Spinal cord (tissue), 10 donors: ENCODE data around the gene PROK1. TPM values are rescaled to one million over a fixed set of nuclear protein-coding genes. Genes with fewer than 3 reads are reported as not detected.

Experiments
- DNase-seq, 6 donors: peaks; one replicate each; pipeline versions ENCODE4 v3.0.0 to v3.0.0-alpha.2; 2013 to 2015; ENCODE audit warnings: low spot score in 6 of 6, low read depth in 4 of 6
- H3K27ac ChIP-seq: one replicate; pipeline ENCODE4 v1.5.1; 2013; ENCODE audit warnings: low read depth, low read length, control low read depth
- H3K27me3 ChIP-seq: one replicate; pipeline ENCODE4 v1.6.1; 2013; ENCODE audit warnings: low read length; ENCODE audit not compliant: control insufficient read depth, insufficient read depth
- H3K36me3 ChIP-seq: one replicate; pipeline ENCODE4 v1.6.1; 2013; ENCODE audit warnings: low read length; ENCODE audit not compliant: control insufficient read depth, insufficient read depth
- H3K4me1 ChIP-seq: one replicate; pipeline ENCODE4 v1.6.1; 2013; ENCODE audit warnings: low read length; ENCODE audit not compliant: control insufficient read depth, insufficient read depth
- H3K4me3 ChIP-seq: one replicate; pipeline ENCODE4 v1.5.1; 2013; ENCODE audit warnings: low read depth, low read length, control low read depth
- H3K9me3 ChIP-seq: one replicate; pipeline ENCODE4 v1.6.1; 2013; ENCODE audit warnings: low read length; ENCODE audit not compliant: control insufficient read depth, insufficient read depth
- WGBS: methylation state at CpG from one replicate; pipeline ENCODE4 v1.1.5; 2013; ENCODE audit warnings: missing lambda C conversion rate; ENCODE audit not compliant: insufficient coverage; 5-methylcytosine and 5-hydroxymethylcytosine counted together
- polyA plus RNA-seq, 2 donors: library from polyadenylated mRNA; unstranded; fragments of 120-200 nt; gene quantifications; one replicate each; pipeline ENCODE4 v1.2.1, GENCODE V29; 2013; ENCODE audit not compliant: insufficient read length in 2 of 2
- total RNA-seq, 2 donors: library from RNA; depleted of rRNA in 1 of 2; stranded (reverse); fragments of 120-200 nt in 1 of 2; fragments of >200 nt in 1 of 2; gene quantifications; one replicate each; pipeline versions ENCODE4 v1.2.3 to v1.2.4, GENCODE V29; 2013 to 2014
- donor health status: healthy.

The PROK1 gene
- total and polyA plus RNA-seq, 4 donors = 0.17 to 1.0 (median 0.44) TPM

DNA sequence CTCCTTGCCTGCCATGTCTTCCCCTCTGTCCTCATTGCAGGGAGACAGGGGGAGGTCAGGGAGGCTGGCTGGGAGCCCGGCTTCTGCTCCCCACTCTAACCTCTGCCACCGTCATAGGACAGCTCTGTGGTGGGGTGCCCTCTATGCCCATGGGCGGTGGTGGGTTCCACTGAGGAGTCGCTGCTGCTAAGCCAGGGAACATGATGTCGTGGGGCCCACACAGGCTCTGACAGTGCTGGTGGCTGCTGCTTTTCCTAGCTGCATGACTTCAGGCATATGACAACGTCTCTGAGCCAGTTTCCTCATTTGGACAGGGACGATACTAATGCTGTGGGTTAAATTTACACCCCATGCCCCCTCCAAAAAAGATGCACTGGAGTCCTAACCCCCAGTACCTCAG is 53.3 kb downstream of the PROK1 start:
- no peak overlapping the region for H3K27ac ChIP-seq
- H3K36me3 ChIP-seq = no peaks in the 10 kb centered on the region
- DNase-seq = no peak
- H3K4me3 ChIP-seq = no peak overlapping the region
- H3K4me1 ChIP-seq = peaks cover 7% of the 10 kb centered on the region
- H3K27me3 ChIP-seq = no peaks in the 10 kb centered on the region
- no peaks in the 10 kb centered on the region for H3K9me3 ChIP-seq
- 88% methylated on average over 5 of the region's 7 CpGs for WGBS

DNA sequence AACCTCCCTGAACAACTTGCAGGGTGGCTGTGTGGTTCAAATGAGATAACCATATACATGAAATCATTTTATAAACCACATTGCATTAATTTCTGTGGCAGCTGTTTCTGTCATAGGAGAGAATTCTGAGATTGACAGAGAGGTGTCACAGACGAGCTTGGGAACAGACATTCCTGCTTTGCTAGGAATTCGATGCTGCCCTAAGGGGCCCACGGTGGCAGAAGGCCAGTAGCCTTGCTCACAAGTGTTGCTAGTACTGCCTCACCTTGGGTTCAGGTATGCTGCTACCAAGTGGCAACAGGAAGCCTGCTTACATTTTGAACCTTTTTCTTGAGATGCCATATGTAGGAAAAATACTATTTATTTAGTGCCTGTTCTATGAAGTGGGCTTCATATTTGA is 54.6 kb downstream of the PROK1 start:
- Histone ChIP-seq H3K27me3 (no peaks in the 10 kb centered on the region), H3K9me3 (no peaks in the 10 kb centered on the region), H3K4me1 (peaks cover 7% of the 10 kb centered on the region), H3K4me3 (no peak overlapping the region), H3K27ac (no peak overlapping the region), H3K36me3 (no peaks in the 10 kb centered on the region)
- 52% methylated on average over 3 of the region's 3 CpGs for WGBS
- DNase-seq = no peak

DNA sequence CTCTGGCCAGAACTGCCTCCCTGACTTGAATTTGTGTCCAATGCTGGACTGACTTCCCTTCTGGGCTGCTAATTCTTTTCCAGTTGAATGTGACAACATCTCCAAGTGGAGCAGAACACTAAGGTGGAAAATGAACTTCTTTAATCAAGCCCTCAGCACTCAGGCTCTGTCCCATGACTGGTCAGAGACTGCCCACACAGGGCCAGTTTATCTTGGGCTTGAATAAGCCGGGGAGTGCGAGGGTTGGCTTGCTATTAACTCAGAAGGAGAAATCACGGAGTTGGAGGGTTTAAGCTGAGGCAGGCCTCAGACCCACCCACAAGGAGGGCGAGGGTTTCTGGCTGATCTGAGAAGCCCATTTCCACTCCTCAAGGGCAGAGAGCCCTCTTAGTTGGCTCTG is 55.6 kb downstream of the PROK1 start:
- WGBS = 84% methylated on average over 2 of the region's 4 CpGs

More for the DNA sequence above, 55.6 kb downstream of the PROK1 start:
- Histone ChIP-seq H3K27me3 (no peaks in the 10 kb centered on the region), H3K9me3 (no peaks in the 10 kb centered on the region), H3K36me3 (no peaks in the 10 kb centered on the region), H3K4me3 (no peak overlapping the region), H3K27ac (no peak overlapping the region), H3K4me1 (peaks cover 7% of the 10 kb centered on the region)
- no peak for DNase-seq

Other genes with a start within 250 kb of the PROK1 start
- gene KCNC4, start 240.8 kb upstream of the PROK1 start, total RNA-seq = 10 to 100 TPM in 1 of 2 donors, 1 to 10 TPM in 1; 9.1 to 17.3 TPM
- gene KCNC4, start 240.8 kb upstream of the PROK1 start, polyA plus RNA-seq = 10 to 100 TPM; 55.6 to 58.6 TPM
- 10 to 100 TPM; 29.4 to 33.2 TPM for gene RBM15, start 111.8 kb upstream of the PROK1 start, total RNA-seq
- 1 to 10 TPM; 5.5 to 8.0 TPM for gene RBM15, start 111.8 kb upstream of the PROK1 start, polyA plus RNA-seq
- 10 to 100 TPM; 24.1 to 27.5 TPM for gene SLC16A4, start 60.1 kb upstream of the PROK1 start, total RNA-seq
- gene SLC16A4, start 60.1 kb upstream of the PROK1 start, polyA plus RNA-seq = 1 to 10 TPM; 7.7 to 9.4 TPM
- gene LAMTOR5, start 43.5 kb upstream of the PROK1 start, total RNA-seq = 100 to 1,000 TPM in 1 of 2 donors, 10 to 100 TPM in 1; 39.6 to 128 TPM
- 100 to 1,000 TPM; 143 to 151 TPM for gene LAMTOR5, start 43.5 kb upstream of the PROK1 start, polyA plus RNA-seq
- not detected for gene KCNA10, start 68.0 kb downstream of the PROK1 start, total RNA-seq
- not detected for gene KCNA10, start 68.0 kb downstream of the PROK1 start, polyA plus RNA-seq
- 10 to 100 TPM; 10.2 to 36.6 TPM for gene KCNA2, start 155.2 kb downstream of the PROK1 start, total RNA-seq
- 10 to 100 TPM; 21.3 to 22.8 TPM for gene KCNA2, start 155.2 kb downstream of the PROK1 start, polyA plus RNA-seq
- gene KCNA3, start 223.8 kb downstream of the PROK1 start, total RNA-seq = 10 to 100 TPM in 1 of 2 donors, 1 to 10 TPM in 1; 4.0 to 11.5 TPM
- 1 to 10 TPM; 2.3 to 4.9 TPM for gene KCNA3, start 223.8 kb downstream of the PROK1 start, polyA plus RNA-seq